Measurements from ENCODE around the gene ECD. TPM values are rescaled to one million over a fixed set of nuclear protein-coding genes. Genes with fewer than 3 reads are reported as not detected.

Gene ECD
- total and polyA plus RNA-seq, 2 of the 4 experiments (the other 2 are of a cell fraction): 22.1 to 32.8 TPM

DNA sequence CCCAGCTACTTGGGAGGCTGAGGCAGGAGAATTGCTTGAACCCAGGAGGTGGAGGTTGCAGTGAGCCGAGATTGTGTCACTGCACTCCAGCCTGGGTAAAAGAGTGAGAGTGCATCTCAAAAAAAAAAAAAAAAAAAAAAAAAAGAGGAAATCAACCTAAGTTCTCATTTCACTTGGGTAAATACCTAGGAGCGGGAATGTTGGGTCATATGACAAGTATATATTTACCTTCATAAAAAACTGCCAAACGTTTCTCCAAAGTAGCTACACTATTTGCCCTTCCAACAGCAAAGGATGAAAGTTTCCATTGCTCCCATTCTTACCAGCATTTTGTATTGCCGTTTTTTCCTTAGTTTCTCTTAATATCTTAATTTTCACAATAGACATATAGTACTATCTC, 81.0 kb downstream of the ECD start:
- no peak overlapping the region for H3K4me2 ChIP-seq (ENCODE audit: low read depth, low read length)
- H4K91ac ChIP-seq (ENCODE audit: insufficient read depth, low read depth, low read length): no peak overlapping the region
- peaks cover 81% of the 10 kb centered on the region for H4K20me1 ChIP-seq (ENCODE audit: insufficient read depth, low read length)
- DNase-seq (no peak), ATAC-seq (ENCODE audit: low read depth) (no peak)
- no peak overlapping the region for H2BK20ac ChIP-seq (ENCODE audit: low read depth, low read length)
- ChIA-PET CTCF (interaction anchor here (0.9 kb wide), 1 partner anchor 9 kb away, joined by 3 read pairs; no protein-coding TSS in a partner anchor), POLR2A (ENCODE audit: unreplicated experiment) (no interaction called here)
- no peak overlapping the region for H3K23ac ChIP-seq (ENCODE audit: low read depth, low read length)
- H3K56ac ChIP-seq (ENCODE audit: extremely low read depth, insufficient read depth, low read length): no peak overlapping the region
- in situ Hi-C loops (cut with MboI; ENCODE audit: low sequenced_read_pairs): no loop called here
- BruUV-seq (replicated peaks): no TSS peak
- H3K4me1 ChIP-seq (ENCODE audit: control insufficient read depth, insufficient read depth, low read length): peaks cover 11% of the 10 kb centered on the region
- H3K36me3 ChIP-seq (ENCODE audit: control insufficient read depth, insufficient read depth, low read length): peaks cover 4% of the 10 kb centered on the region
- TF ChIP-seq FOS (IDR thresholded peaks at IDR 0.05; ENCODE audit: low read depth, low read length) (no peak), RCOR1 (IDR thresholded peaks at IDR 0.05; ENCODE audit: insufficient replicate concordance, low read length) (no peak), RAD21 (IDR thresholded peaks at IDR 0.05; ENCODE audit: low read length) (no peak), SMC3 (IDR thresholded peaks at IDR 0.05; ENCODE audit: low read depth, low read length) (no peak), CHD1 (IDR thresholded peaks at IDR 0.05; ENCODE audit: low read depth, low read length) (no peak), MXI1 (IDR thresholded peaks at IDR 0.05; ENCODE audit: borderline replicate concordance, low read depth, low read length) (no peak), BHLHE40 (IDR thresholded peaks at IDR 0.05; ENCODE audit: low read depth, low read length) (no peak), RFX5 (IDR thresholded peaks at IDR 0.05; ENCODE audit: low read depth, low read length) (no peak), MAZ (IDR thresholded peaks at IDR 0.05; ENCODE audit: borderline replicate concordance, low read depth, low read length) (no peak), CEBPB (IDR thresholded peaks at IDR 0.05; ENCODE audit: low read depth, low read length) (no peak)
- TF ChIP-seq, protein P1, sequence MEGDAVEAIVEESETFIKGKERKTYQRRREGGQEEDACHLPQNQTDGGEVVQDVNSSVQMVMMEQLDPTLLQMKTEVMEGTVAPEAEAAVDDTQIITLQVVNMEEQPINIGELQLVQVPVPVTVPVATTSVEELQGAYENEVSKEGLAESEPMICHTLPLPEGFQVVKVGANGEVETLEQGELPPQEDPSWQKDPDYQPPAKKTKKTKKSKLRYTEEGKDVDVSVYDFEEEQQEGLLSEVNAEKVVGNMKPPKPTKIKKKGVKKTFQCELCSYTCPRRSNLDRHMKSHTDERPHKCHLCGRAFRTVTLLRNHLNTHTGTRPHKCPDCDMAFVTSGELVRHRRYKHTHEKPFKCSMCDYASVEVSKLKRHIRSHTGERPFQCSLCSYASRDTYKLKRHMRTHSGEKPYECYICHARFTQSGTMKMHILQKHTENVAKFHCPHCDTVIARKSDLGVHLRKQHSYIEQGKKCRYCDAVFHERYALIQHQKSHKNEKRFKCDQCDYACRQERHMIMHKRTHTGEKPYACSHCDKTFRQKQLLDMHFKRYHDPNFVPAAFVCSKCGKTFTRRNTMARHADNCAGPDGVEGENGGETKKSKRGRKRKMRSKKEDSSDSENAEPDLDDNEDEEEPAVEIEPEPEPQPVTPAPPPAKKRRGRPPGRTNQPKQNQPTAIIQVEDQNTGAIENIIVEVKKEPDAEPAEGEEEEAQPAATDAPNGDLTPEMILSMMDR (conservative IDR thresholded peaks at IDR 0.05; ENCODE audit: low read depth, low read length): no peak
- TF ChIP-seq, protein P2, sequence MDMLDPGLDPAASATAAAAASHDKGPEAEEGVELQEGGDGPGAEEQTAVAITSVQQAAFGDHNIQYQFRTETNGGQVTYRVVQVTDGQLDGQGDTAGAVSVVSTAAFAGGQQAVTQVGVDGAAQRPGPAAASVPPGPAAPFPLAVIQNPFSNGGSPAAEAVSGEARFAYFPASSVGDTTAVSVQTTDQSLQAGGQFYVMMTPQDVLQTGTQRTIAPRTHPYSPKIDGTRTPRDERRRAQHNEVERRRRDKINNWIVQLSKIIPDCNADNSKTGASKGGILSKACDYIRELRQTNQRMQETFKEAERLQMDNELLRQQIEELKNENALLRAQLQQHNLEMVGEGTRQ (IDR thresholded peaks at IDR 0.05; ENCODE audit: low read depth, low read length): no peak
- H2BK15ac ChIP-seq (ENCODE audit: low read depth, low read length): no peak overlapping the region
- no peak overlapping the region for H4K5ac ChIP-seq (ENCODE audit: low read depth, low read length)
- H3K4ac ChIP-seq (ENCODE audit: low read depth, low read length): no peak overlapping the region
- peaks cover 0 to 67% of the 10 kb centered on the region in 2 experiments; a peak in 3 of 4 replicates for H3K79me1 ChIP-seq (ENCODE audit: low read depth in 1 of 2, low read length in 2 of 2)
- no peak overlapping the region for H3K9ac ChIP-seq (ENCODE audit: low read depth, low read length)
- H3K14ac ChIP-seq (replicated peaks; ENCODE audit: low read depth, low read length): no peak overlapping the region
- H3K9me1 ChIP-seq (ENCODE audit: insufficient read depth, low read length): peaks cover 7% of the 10 kb centered on the region
- no peaks in the 10 kb centered on the region for H3K9me3 ChIP-seq (ENCODE audit: control insufficient read depth, insufficient read depth, low read length)
- intact Hi-C loops (cut with micrococcal nuclease): no loop called here
- no peak overlapping the region for H3K27ac ChIP-seq (ENCODE audit: insufficient read depth, low read length)
- H2BK5ac ChIP-seq (ENCODE audit: low read depth, low read length, poor library complexity, severe bottlenecking): no peak overlapping the region
- dilution Hi-C loops (cut with HindIII; ENCODE audit: low sequenced_read_pairs, unreplicated experiment): no loop called here
- no CpG with 5 or more reads among the region's 4 CpGs for WGBS, 2 experiments (ENCODE audit: extremely low coverage in 2 of 2, insufficient read length in 1 of 2)
- H2AK5ac ChIP-seq (ENCODE audit: low read depth, low read length): no peak overlapping the region
- H2BK120ac ChIP-seq (ENCODE audit: low read depth, low read length): no peak overlapping the region
- no peak overlapping the region for H2AK9ac ChIP-seq (replicated peaks; ENCODE audit: low read depth, low read length, poor library complexity)
- no peak overlapping the region for H4K8ac ChIP-seq (ENCODE audit: low read depth in 2 of 2, low read length in 2 of 2)
- no peak overlapping the region for H3K18ac ChIP-seq (ENCODE audit: low read depth, low read length)
- no peak overlapping the region for H2AFZ ChIP-seq (replicated peaks; ENCODE audit: low read length, poor library complexity)
- H3K27me3 ChIP-seq (ENCODE audit: control insufficient read depth, insufficient read depth, low read length): no peaks in the 10 kb centered on the region
- no peak overlapping the region for H3K4me3 ChIP-seq (ENCODE audit: insufficient read depth, low read depth, low read length)
